Measurements from ENCODE around the gene MCM3.

MCM3 gene

GRCh38 chr6:52255434-52255833 is 29.1 kb downstream of the MCM3 start:
- Histone ChIP-seq H3K27me3 (ENCODE audit: control insufficient read depth in 5 of 5, insufficient read depth in 4 of 5, low read length in 5 of 5) (peaks cover 5 to 12% (median 8%) of the 10 kb centered on the region in 5 donors), H3K36me3 (ENCODE audit: control insufficient read depth in 5 of 5, insufficient read depth in 5 of 5, low read length in 5 of 5) (no peaks in the 10 kb centered on the region), H3K9me3 (ENCODE audit: control insufficient read depth in 5 of 5, low read length in 5 of 5) (no peaks in the 10 kb centered on the region), H3K4me1 (ENCODE audit: control insufficient read depth in 5 of 5, insufficient read depth in 5 of 5, low read length in 5 of 5) (no peaks in the 10 kb centered on the region), H3K9ac (ENCODE audit: low read length in 5 of 5) (no peak overlapping the region), H3K27ac (ENCODE audit: low read depth, low read length) (no peak overlapping the region), H3K4me3 (ENCODE audit: low read depth in 1 of 5, low read length in 5 of 5) (no peak overlapping the region)

GRCh38 chr6:52254731-52255378 is 29.7 kb downstream of the MCM3 start:
- no peak overlapping the region for H3K27ac ChIP-seq (ENCODE audit: low read depth, low read length)
- H3K9me3 ChIP-seq (ENCODE audit: control insufficient read depth in 5 of 5, low read length in 5 of 5): no peaks in the 10 kb centered on the region
- H3K4me1 ChIP-seq (ENCODE audit: control insufficient read depth in 5 of 5, insufficient read depth in 5 of 5, low read length in 5 of 5): no peaks in the 10 kb centered on the region
- no peak overlapping the region for H3K4me3 ChIP-seq (ENCODE audit: low read depth in 1 of 5, low read length in 5 of 5)
- H3K36me3 ChIP-seq (ENCODE audit: control insufficient read depth in 5 of 5, insufficient read depth in 5 of 5, low read length in 5 of 5): no peaks in the 10 kb centered on the region
- H3K27me3 ChIP-seq (ENCODE audit: control insufficient read depth in 5 of 5, insufficient read depth in 4 of 5, low read length in 5 of 5): peaks cover 5 to 12% (median 8%) of the 10 kb centered on the region in 5 donors
- H3K9ac ChIP-seq (ENCODE audit: low read length in 5 of 5): no peak overlapping the region

GRCh38 chr6:52253494-52253893 is 31.0 kb downstream of the MCM3 start:
- Histone ChIP-seq H3K9ac (ENCODE audit: low read length in 5 of 5) (no peak overlapping the region), H3K36me3 (ENCODE audit: control insufficient read depth in 5 of 5, insufficient read depth in 5 of 5, low read length in 5 of 5) (no peaks in the 10 kb centered on the region), H3K27me3 (ENCODE audit: control insufficient read depth in 5 of 5, insufficient read depth in 4 of 5, low read length in 5 of 5) (peaks cover 5 to 12% (median 8%) of the 10 kb centered on the region in 5 donors), H3K9me3 (ENCODE audit: control insufficient read depth in 5 of 5, low read length in 5 of 5) (no peaks in the 10 kb centered on the region), H3K4me1 (ENCODE audit: control insufficient read depth in 5 of 5, insufficient read depth in 5 of 5, low read length in 5 of 5) (no peaks in the 10 kb centered on the region), H3K4me3 (ENCODE audit: low read depth in 1 of 5, low read length in 5 of 5) (no peak overlapping the region), H3K27ac (ENCODE audit: low read depth, low read length) (no peak overlapping the region)

GRCh38 chr6:52251113-52251512 is 33.4 kb downstream of the MCM3 start:
- Histone ChIP-seq H3K4me1 (ENCODE audit: control insufficient read depth in 5 of 5, insufficient read depth in 5 of 5, low read length in 5 of 5) (no peaks in the 10 kb centered on the region), H3K27ac (ENCODE audit: low read depth, low read length) (no peak overlapping the region), H3K4me3 (ENCODE audit: low read depth in 1 of 5, low read length in 5 of 5) (no peak overlapping the region), H3K27me3 (ENCODE audit: control insufficient read depth in 5 of 5, insufficient read depth in 4 of 5, low read length in 5 of 5) (peaks cover 4 to 12% (median 5%) of the 10 kb centered on the region in 5 donors), H3K9me3 (ENCODE audit: control insufficient read depth in 5 of 5, low read length in 5 of 5) (no peaks in the 10 kb centered on the region), H3K36me3 (ENCODE audit: control insufficient read depth in 5 of 5, insufficient read depth in 5 of 5, low read length in 5 of 5) (no peaks in the 10 kb centered on the region), H3K9ac (ENCODE audit: low read length in 5 of 5) (no peak overlapping the region)

- Histone ChIP-seq H3K9ac (ENCODE audit: low read length in 5 of 5) (no peak overlapping the region), H3K27me3 (ENCODE audit: control insufficient read depth in 5 of 5, insufficient read depth in 4 of 5, low read length in 5 of 5) (peaks cover 0 to 5% (median 0%) of the 10 kb centered on the region in 5 donors), H3K27ac (ENCODE audit: low read depth, low read length) (no peak overlapping the region), H3K36me3 (ENCODE audit: control insufficient read depth in 5 of 5, insufficient read depth in 5 of 5, low read length in 5 of 5) (no peaks in the 10 kb centered on the region), H3K9me3 (ENCODE audit: control insufficient read depth in 5 of 5, low read length in 5 of 5) (no peaks in the 10 kb centered on the region), H3K4me1 (ENCODE audit: control insufficient read depth in 5 of 5, insufficient read depth in 5 of 5, low read length in 5 of 5) (no peaks in the 10 kb centered on the region), H3K4me3 (ENCODE audit: low read depth in 1 of 5, low read length in 5 of 5) (no peak overlapping the region)
Observed at GRCh38 chr6:52249078-52249477, 35.5 kb downstream of the MCM3 start.

- Histone ChIP-seq H3K4me1 (ENCODE audit: control insufficient read depth in 5 of 5, insufficient read depth in 5 of 5, low read length in 5 of 5) (no peaks in the 10 kb centered on the region), H3K36me3 (ENCODE audit: control insufficient read depth in 5 of 5, insufficient read depth in 5 of 5, low read length in 5 of 5) (no peaks in the 10 kb centered on the region), H3K4me3 (ENCODE audit: low read depth in 1 of 5, low read length in 5 of 5) (no peak overlapping the region), H3K9ac (ENCODE audit: low read length in 5 of 5) (no peak overlapping the region), H3K9me3 (ENCODE audit: control insufficient read depth in 5 of 5, low read length in 5 of 5) (no peaks in the 10 kb centered on the region), H3K27me3 (ENCODE audit: control insufficient read depth in 5 of 5, insufficient read depth in 4 of 5, low read length in 5 of 5) (no peaks in the 10 kb centered on the region), H3K27ac (ENCODE audit: low read depth, low read length) (no peak overlapping the region)
Observed at GRCh38 chr6:52245425-52245824, 39.1 kb downstream of the MCM3 start.

GRCh38 chr6:52244400-52244799 is 40.1 kb downstream of the MCM3 start, which contains the start of gene IL17F:
IL17F (minus strand) TSS chr6:52244500; CDS start chr6:52244429, 71 bp downstream.
- H3K27me3 ChIP-seq (ENCODE audit: control insufficient read depth in 5 of 5, insufficient read depth in 4 of 5, low read length in 5 of 5): no peaks in the 10 kb centered on the region
- H3K4me1 ChIP-seq (ENCODE audit: control insufficient read depth in 5 of 5, insufficient read depth in 5 of 5, low read length in 5 of 5): no peaks in the 10 kb centered on the region
- no peak within 1 kb of the TSS for H3K4me3 ChIP-seq (ENCODE audit: low read depth in 1 of 5, low read length in 5 of 5)
- no peak within 1 kb of the TSS for H3K9ac ChIP-seq (ENCODE audit: low read length in 5 of 5)
- H3K9me3 ChIP-seq (ENCODE audit: control insufficient read depth in 5 of 5, low read length in 5 of 5): no peaks in the 10 kb centered on the region
- H3K27ac ChIP-seq (ENCODE audit: low read depth, low read length): no peak within 1 kb of the TSS
- H3K36me3 ChIP-seq (ENCODE audit: control insufficient read depth in 5 of 5, insufficient read depth in 5 of 5, low read length in 5 of 5): no peaks in the 10 kb centered on the region

- H3K9me3 ChIP-seq (ENCODE audit: control insufficient read depth in 5 of 5, low read length in 5 of 5): no peaks in the 10 kb centered on the region
- no peaks in the 10 kb centered on the region for H3K4me1 ChIP-seq (ENCODE audit: control insufficient read depth in 5 of 5, insufficient read depth in 5 of 5, low read length in 5 of 5)
- no peak overlapping the region for H3K27ac ChIP-seq (ENCODE audit: low read depth, low read length)
- no peak overlapping the region for H3K9ac ChIP-seq (ENCODE audit: low read length in 5 of 5)
- no peak overlapping the region for H3K4me3 ChIP-seq (ENCODE audit: low read depth in 1 of 5, low read length in 5 of 5)
- no peaks in the 10 kb centered on the region for H3K27me3 ChIP-seq (ENCODE audit: control insufficient read depth in 5 of 5, insufficient read depth in 4 of 5, low read length in 5 of 5)
- no peaks in the 10 kb centered on the region for H3K36me3 ChIP-seq (ENCODE audit: control insufficient read depth in 5 of 5, insufficient read depth in 5 of 5, low read length in 5 of 5)
Observed at GRCh38 chr6:52243282-52243893, 41.2 kb downstream of the MCM3 start.

GRCh38 chr6:52241819-52242218 is 42.7 kb downstream of the MCM3 start:
- Histone ChIP-seq H3K9ac (ENCODE audit: low read length in 5 of 5) (no peak overlapping the region), H3K36me3 (ENCODE audit: control insufficient read depth in 5 of 5, insufficient read depth in 5 of 5, low read length in 5 of 5) (no peaks in the 10 kb centered on the region), H3K27me3 (ENCODE audit: control insufficient read depth in 5 of 5, insufficient read depth in 4 of 5, low read length in 5 of 5) (peaks cover 0 to 8% (median 0%) of the 10 kb centered on the region in 5 donors)

GRCh38 chr6:52233975-52234823 is 50.3 kb downstream of the MCM3 start:
- H3K4me1 ChIP-seq (ENCODE audit: control insufficient read depth in 5 of 5, insufficient read depth in 5 of 5, low read length in 5 of 5): no peaks in the 10 kb centered on the region

More at GRCh38 chr6:52241819-52242218, 42.7 kb downstream of the MCM3 start:
- Histone ChIP-seq H3K4me3 (ENCODE audit: low read depth in 1 of 5, low read length in 5 of 5) (no peak overlapping the region), H3K9me3 (ENCODE audit: control insufficient read depth in 5 of 5, low read length in 5 of 5) (no peaks in the 10 kb centered on the region), H3K4me1 (ENCODE audit: control insufficient read depth in 5 of 5, insufficient read depth in 5 of 5, low read length in 5 of 5) (no peaks in the 10 kb centered on the region), H3K27ac (ENCODE audit: low read depth, low read length) (no peak overlapping the region)

More at GRCh38 chr6:52233975-52234823, 50.3 kb downstream of the MCM3 start:
- Histone ChIP-seq H3K9ac (ENCODE audit: low read length in 5 of 5) (no peak overlapping the region), H3K9me3 (ENCODE audit: control insufficient read depth in 5 of 5, low read length in 5 of 5) (no peaks in the 10 kb centered on the region), H3K27ac (ENCODE audit: low read depth, low read length) (no peak overlapping the region), H3K4me3 (ENCODE audit: low read depth in 1 of 5, low read length in 5 of 5) (no peak overlapping the region), H3K36me3 (ENCODE audit: control insufficient read depth in 5 of 5, insufficient read depth in 5 of 5, low read length in 5 of 5) (no peaks in the 10 kb centered on the region), H3K27me3 (ENCODE audit: control insufficient read depth in 5 of 5, insufficient read depth in 4 of 5, low read length in 5 of 5) (peaks cover 0 to 9% (median 5%) of the 10 kb centered on the region in 5 donors)
